Right atrium auricular region (tissue), 2 donors: ENCODE data around the gene UBE2D2. TPM values are rescaled to one million over a fixed set of nuclear protein-coding genes. Genes with fewer than 3 reads are reported as not detected.

Experiments used
- DNase-seq: peaks from one replicate; pipeline ENCODE4 v3.0.0-alpha.2; 2019; ENCODE audit warnings: low spot score
- H3K27ac ChIP-seq, 2 donors: fragments of 200-600 bp; sonication (generic); 1 replicate in 1 of 2; 2 replicates in 1 of 2; pipeline ENCODE4 v1.5.1; 2016 to 2019
- H3K27me3 ChIP-seq, 2 donors: fragments of 200-600 bp; sonication (generic); one replicate each; pipeline versions ENCODE4 v1.5.1 to v1.6.0; 2017 to 2019
- H3K36me3 ChIP-seq: fragments of 200-600 bp; sonication (generic); one replicate; pipeline ENCODE4 v1.5.1; 2016
- H3K4me1 ChIP-seq, 2 donors: fragments of 200-600 bp; sonication (generic); one replicate each; pipeline versions ENCODE4 v1.5.1 to v1.6.0; 2017 to 2019
- H3K4me3 ChIP-seq, 2 donors: fragments of 200-600 bp; sonication (generic); 1 replicate in 1 of 2; 2 replicates in 1 of 2; pipeline ENCODE4 v1.5.1; 2017 to 2019; ENCODE audit warnings: mild to moderate bottlenecking in 1 of 2, moderate library complexity in 1 of 2
- H3K9me3 ChIP-seq, 2 donors: fragments of 200-600 bp; sonication (generic); one replicate each; pipeline ENCODE4 v1.5.1; 2019
- total RNA-seq, 2 donors: library from RNA; depleted of rRNA; stranded (reverse); fragments of >200 nt; gene quantifications; one replicate each; pipeline ENCODE4 v1.1.0, GENCODE V29; 2016
- TF ChIP-seq, protein P1 (sequence below), 2 donors: fragments of 200-600 bp; sonication (generic); IDR thresholded peaks; one replicate each; pipeline ENCODE4 v1.5.1; 2019; ENCODE audit warnings: antibody characterized with exemption in 2 of 2

UBE2D2 gene
- total RNA-seq, 2 donors from 2014 or later, result 54.3 to 73.6 TPM

DNA sequence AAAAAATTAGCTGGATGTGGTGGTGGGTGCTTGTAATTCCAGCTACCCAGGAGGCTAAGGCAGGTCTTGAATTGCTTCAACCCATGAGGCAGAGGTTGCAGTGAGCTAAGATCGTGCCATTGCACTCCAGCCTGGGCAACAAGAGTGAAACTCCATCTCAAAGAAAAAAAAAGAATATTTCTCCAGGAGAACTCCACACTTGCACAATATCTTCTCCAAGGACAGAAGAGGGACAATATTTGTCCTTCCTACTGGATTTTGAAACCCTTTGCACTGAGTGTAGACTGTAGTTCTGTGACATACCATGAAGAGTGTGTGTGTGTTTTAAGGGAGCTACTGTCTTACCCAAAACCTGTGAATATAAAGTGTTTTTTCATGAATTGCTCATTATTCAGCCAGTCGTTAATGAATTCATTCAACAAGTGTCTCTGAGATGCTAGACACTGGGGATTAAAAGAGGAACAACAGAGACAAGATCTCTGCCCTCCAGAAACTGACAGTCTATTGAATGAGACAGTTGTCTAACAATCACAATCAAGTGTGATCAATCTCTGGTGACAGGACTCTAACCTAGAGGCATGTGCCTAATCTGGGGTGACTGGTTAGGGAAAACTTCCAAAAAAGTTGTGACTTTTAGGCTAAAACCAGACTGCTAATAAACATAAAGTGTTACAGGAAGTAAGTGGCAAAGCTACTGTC, 9.8 kb upstream of the UBE2D2 start:
- Histone ChIP-seq H3K4me1 (no peaks in the 10 kb centered on the region), H3K27me3 (no peaks in the 10 kb centered on the region), H3K9me3 (no peaks in the 10 kb centered on the region), H3K36me3 (no peaks in the 10 kb centered on the region), H3K4me3 (no peak overlapping the region), H3K27ac (no peak overlapping the region)
- no peak for DNase-seq
- TF ChIP-seq, protein P1, sequence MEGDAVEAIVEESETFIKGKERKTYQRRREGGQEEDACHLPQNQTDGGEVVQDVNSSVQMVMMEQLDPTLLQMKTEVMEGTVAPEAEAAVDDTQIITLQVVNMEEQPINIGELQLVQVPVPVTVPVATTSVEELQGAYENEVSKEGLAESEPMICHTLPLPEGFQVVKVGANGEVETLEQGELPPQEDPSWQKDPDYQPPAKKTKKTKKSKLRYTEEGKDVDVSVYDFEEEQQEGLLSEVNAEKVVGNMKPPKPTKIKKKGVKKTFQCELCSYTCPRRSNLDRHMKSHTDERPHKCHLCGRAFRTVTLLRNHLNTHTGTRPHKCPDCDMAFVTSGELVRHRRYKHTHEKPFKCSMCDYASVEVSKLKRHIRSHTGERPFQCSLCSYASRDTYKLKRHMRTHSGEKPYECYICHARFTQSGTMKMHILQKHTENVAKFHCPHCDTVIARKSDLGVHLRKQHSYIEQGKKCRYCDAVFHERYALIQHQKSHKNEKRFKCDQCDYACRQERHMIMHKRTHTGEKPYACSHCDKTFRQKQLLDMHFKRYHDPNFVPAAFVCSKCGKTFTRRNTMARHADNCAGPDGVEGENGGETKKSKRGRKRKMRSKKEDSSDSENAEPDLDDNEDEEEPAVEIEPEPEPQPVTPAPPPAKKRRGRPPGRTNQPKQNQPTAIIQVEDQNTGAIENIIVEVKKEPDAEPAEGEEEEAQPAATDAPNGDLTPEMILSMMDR (IDR thresholded peaks at IDR 0.05), result no peak

DNA sequence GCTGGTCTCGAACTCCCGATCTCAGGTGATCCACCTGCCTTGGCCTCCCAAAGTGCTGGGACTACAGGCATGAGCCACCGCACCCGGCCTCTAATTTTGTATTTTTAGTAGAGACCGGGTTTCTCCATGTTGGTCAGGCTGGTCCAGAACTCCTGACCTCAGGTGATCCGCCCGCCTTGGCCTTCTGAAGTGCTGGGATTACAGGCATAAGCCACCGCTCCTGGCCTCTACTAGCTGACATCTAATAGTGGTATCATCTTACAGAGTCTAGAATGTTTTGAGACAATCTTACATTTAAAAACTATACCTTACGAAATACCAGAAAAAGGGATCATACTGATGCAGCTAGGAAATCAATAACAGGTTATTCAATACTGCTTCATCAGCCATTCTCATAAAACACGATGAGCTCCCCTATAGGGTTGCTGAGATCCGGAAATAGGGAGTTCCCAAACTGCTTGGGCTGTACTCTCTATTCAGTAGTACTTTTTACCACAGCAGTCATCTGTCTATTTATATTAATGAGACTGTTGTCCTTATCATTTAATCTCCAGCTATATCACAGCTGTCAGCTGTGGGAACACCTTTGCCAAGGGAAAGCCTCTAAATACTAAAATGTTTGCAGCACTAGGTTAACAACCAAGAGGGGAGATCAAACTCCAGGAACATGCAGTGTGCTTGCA, 8.1 kb upstream of the UBE2D2 start:
- no peak overlapping the region for H3K27ac ChIP-seq

DNA sequence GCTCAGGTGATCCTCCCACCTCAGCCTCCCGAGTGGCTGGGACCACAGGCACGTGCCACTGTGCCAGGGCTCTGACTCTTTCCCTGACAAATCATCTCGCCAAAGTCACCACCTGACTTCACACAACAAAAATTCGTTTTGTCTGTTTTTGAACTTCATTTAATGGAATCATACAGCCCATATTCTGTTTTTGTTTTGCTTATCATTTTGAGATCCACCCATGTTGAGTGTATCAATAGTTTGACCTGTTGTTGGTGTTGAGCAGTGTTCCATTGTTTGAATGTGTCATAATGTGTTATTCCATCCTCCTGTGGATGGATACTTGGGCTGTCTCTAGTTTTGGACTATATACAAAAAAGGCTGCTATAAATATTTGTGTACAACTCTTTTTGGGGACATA, 6.9 kb upstream of the UBE2D2 start:
- no peak for DNase-seq
- no peaks in the 10 kb centered on the region for H3K4me1 ChIP-seq
- no peak overlapping the region for H3K27ac ChIP-seq
- TF ChIP-seq, protein P1 (IDR thresholded peaks at IDR 0.05), result no peak
- H3K27me3 ChIP-seq, result no peaks in the 10 kb centered on the region
- no peaks in the 10 kb centered on the region for H3K36me3 ChIP-seq
- no peak overlapping the region for H3K4me3 ChIP-seq
- no peaks in the 10 kb centered on the region for H3K9me3 ChIP-seq

More for the DNA sequence above, 8.1 kb upstream of the UBE2D2 start:
- Histone ChIP-seq H3K36me3 (no peaks in the 10 kb centered on the region), H3K27me3 (no peaks in the 10 kb centered on the region), H3K4me3 (no peak overlapping the region), H3K9me3 (no peaks in the 10 kb centered on the region), H3K4me1 (no peaks in the 10 kb centered on the region)
- TF ChIP-seq, protein P1 (IDR thresholded peaks at IDR 0.05), result no peak
- DNase-seq, result no peak

DNA sequence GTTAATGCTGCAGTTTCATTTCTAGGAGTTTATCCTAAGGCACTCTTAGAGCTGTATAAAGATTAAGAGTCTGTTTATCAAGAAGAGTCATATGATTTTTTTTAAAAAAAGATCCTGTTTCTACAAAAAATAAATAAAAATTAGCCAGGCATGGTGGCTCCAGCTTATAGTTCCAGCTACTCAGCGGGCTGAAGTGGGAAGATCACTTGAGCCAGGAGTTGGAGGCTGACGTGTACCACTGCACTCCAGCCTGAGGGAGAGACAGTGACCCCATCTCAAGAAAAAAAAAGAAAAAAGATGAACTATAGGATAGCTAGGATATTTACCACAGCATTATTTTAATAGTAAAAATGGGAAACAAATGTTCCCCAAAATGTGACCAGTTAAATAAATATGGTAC, 3.3 kb upstream of the UBE2D2 start:
- Histone ChIP-seq H3K9me3 (no peaks in the 10 kb centered on the region), H3K27ac (no peak overlapping the region), H3K4me1 (peaks cover 0 to 12% of the 10 kb centered on the region in 2 donors), H3K4me3 (no peak overlapping the region), H3K27me3 (no peaks in the 10 kb centered on the region), H3K36me3 (no peaks in the 10 kb centered on the region)
- no peak for DNase-seq
- TF ChIP-seq, protein P1 (IDR thresholded peaks at IDR 0.05), result no peak

DNA sequence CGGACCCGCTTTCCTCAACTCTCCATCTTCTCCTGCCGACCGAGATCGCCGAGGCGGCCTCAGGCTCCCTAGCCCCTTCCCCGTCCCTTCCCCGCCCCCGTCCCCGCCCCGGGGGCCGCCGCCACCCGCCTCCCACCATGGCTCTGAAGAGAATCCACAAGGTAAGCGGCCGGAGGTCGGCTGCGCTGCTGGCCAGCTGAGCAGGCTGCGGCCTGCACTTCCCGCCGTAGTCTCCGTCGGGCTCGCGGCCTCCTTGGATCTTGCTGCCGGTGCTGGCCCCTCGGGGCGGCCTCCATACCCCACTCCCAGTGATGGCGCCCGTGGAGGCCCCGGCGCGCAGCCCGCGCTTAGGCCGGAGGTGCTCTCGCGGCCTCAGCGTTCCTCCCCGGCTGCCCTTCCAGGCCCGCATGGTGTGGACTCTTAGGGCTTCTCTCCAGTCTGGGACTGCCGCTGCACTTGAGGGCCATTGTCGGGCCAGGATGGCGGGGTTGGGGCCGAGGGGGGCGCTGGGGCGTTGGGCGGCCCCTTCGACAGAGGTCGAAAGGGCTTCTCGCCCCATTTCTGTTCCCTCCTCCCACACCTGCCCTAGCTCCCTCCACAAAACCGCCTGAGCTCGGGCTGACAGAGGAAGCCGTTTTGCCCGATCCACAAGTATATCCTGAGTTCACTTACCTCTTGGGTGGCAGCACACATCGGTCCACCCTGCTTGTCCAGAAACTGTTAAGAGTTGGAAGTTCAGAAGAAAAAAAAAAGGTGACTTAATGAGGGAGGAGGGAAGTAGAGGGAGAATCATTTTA, 714 bp downstream of the UBE2D2 start:
- Histone ChIP-seq H3K4me1 (peaks cover 0 to 50% of the 10 kb centered on the region in 2 donors), H3K36me3 (no peaks in the 10 kb centered on the region), H3K27ac (peak overlapping the region; percentile 96 to 99), H3K4me3 (peak overlapping the region; percentile 93 to 96), H3K27me3 (no peaks in the 10 kb centered on the region), H3K9me3 (no peaks in the 10 kb centered on the region)
- TF ChIP-seq, protein P1 (IDR thresholded peaks at IDR 0.05), result no peak
- peak; percentile 60 for DNase-seq
